ENCODE measurements around the gene PRKAG3.

Gene PRKAG3

DNA sequence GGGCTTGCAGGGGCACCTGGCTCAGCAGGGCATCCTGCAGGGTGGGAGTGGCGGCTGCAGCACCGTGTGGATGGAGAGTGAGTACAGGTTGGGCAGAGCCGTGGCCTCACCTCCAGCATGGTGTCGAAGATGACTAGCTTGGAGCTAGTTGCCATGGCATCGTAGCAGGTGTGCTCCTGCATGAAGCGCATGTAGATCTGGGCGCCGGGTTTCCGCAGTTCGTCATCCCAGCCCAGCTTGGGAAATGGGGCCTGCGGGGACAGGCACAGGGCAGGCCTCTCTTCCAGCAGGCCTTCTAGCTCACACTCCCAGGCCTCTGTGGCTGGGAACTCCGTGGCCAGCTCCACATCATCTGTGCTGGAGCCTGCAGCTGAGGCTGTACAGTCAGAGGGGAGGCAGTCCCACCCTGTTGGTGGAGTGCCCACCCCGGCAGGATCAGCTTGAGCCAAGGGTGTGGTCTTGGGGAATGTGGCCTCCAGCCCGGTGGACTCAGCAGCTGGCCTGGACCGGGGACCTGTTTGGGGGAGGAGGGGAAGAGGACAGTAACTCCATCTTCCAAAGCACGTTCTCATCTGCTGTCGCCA is 1.6 kb downstream of the PRKAG3 start:
- TF ChIP-seq, protein P1, sequence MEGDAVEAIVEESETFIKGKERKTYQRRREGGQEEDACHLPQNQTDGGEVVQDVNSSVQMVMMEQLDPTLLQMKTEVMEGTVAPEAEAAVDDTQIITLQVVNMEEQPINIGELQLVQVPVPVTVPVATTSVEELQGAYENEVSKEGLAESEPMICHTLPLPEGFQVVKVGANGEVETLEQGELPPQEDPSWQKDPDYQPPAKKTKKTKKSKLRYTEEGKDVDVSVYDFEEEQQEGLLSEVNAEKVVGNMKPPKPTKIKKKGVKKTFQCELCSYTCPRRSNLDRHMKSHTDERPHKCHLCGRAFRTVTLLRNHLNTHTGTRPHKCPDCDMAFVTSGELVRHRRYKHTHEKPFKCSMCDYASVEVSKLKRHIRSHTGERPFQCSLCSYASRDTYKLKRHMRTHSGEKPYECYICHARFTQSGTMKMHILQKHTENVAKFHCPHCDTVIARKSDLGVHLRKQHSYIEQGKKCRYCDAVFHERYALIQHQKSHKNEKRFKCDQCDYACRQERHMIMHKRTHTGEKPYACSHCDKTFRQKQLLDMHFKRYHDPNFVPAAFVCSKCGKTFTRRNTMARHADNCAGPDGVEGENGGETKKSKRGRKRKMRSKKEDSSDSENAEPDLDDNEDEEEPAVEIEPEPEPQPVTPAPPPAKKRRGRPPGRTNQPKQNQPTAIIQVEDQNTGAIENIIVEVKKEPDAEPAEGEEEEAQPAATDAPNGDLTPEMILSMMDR (IDR thresholded peaks at IDR 0.05; ENCODE audit: borderline replicate concordance, insufficient read depth, low read depth, low read length), result no peak
- H3K4me3 ChIP-seq (ENCODE audit: low read depth, low read length), result no peak overlapping the region

DNA sequence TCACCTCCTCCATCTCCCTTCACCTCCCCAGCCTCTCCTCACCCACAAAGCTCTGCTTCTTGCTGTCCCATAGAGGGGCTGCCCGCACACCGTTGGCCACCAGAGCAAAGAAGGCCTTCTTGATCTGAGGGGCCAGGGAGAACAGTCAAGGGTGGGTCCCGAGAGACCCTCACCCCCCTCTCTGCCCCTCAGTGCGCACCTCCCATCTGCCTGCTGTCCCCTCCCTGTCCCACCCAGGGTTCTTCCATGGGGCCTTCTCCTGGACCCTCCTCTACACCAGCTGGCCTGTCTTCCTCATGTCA is 3.2 kb downstream of the PRKAG3 start:
- H3K4me3 ChIP-seq (ENCODE audit: low read depth, low read length), result no peak overlapping the region
- TF ChIP-seq, protein P1 (IDR thresholded peaks at IDR 0.05; ENCODE audit: borderline replicate concordance, insufficient read depth, low read depth, low read length), result no peak

DNA sequence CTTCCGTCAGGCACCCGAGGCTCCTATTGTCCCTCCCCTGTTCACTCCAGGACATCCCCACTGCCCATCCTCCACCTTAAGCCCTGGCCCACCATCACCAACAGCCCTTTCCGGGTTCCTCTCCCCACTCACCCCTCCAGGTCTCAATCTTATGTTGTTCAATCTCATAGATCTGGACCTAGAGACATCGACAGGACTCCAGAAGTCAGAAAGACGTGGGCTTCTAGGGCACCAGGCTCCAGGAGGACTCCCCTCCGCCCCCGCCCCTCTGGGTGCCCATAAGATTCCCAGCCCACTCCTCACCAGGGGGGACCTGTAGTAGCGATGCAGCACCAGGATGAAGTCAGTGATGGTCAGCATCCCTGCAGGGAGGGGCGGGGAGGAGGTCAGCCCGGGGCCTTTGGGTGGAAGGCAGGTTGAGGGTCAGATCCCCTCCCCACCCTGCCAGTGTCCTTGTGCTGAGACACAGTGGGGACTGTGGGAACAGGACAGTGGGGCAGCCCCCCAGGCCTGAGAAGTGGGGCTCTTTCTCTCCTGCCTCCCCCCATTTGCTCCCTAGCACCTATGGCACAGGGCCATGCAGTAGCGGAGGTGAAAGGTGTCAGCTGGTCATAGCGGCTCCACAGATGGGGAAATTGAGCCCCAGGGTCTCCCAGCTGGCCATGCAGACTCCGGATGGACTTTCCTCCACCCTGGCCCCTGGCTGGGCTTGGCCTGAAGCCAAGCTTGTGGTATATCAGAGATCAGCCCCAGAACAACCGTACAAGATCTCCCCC is 3.7 kb downstream of the PRKAG3 start:
- H3K4me3 ChIP-seq (ENCODE audit: low read depth, low read length), result no peak overlapping the region
- TF ChIP-seq, protein P1 (IDR thresholded peaks at IDR 0.05; ENCODE audit: borderline replicate concordance, insufficient read depth, low read depth, low read length), result no peak

DNA sequence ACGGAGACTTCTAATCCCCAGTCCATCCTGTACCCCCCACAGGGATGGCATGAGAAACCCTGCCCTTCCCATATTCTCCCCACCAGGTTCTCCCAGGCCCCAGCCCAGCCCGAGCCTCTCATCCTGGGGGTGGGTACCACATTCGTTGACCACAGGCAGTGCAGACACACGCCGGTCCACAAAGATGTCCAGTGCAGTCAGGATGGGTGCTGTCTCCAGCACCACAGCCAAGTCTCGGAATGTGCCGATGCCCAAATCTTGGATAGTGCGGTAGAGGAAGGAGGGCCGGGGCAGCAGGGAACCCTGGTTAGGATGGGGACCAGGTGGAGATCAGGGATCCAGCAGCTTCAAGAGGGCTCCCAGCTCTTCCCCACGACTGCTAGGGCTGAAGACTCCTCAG is 4.8 kb downstream of the PRKAG3 start:
- H3K4me3 ChIP-seq (ENCODE audit: low read depth, low read length), result no peak overlapping the region
- TF ChIP-seq, protein P1 (IDR thresholded peaks at IDR 0.05; ENCODE audit: borderline replicate concordance, insufficient read depth, low read depth, low read length), result no peak

DNA sequence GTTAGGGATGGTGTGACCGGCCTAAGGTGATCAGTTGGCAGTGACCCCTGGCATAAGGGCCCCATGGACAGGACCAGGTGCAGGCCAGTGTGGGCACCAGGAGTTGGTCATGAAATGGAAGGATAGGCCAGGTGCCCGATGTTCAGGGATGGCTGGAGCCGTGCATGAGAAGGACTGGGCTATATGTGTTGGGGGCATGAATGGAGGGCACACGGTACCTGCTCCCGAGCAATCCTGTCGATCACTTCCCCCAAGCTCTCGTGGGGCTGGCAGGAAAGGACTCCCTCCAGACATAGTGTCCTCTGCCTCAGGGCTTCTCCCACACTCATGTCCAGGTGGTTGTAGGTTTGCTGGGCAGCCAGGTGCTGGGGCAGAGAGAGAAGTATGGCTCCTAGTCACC is 7.6 kb downstream of the PRKAG3 start:
- H3K4me3 ChIP-seq (ENCODE audit: low read depth, low read length), result no peak overlapping the region
- TF ChIP-seq, protein P1 (IDR thresholded peaks at IDR 0.05; ENCODE audit: borderline replicate concordance, insufficient read depth, low read depth, low read length), result no peak

DNA sequence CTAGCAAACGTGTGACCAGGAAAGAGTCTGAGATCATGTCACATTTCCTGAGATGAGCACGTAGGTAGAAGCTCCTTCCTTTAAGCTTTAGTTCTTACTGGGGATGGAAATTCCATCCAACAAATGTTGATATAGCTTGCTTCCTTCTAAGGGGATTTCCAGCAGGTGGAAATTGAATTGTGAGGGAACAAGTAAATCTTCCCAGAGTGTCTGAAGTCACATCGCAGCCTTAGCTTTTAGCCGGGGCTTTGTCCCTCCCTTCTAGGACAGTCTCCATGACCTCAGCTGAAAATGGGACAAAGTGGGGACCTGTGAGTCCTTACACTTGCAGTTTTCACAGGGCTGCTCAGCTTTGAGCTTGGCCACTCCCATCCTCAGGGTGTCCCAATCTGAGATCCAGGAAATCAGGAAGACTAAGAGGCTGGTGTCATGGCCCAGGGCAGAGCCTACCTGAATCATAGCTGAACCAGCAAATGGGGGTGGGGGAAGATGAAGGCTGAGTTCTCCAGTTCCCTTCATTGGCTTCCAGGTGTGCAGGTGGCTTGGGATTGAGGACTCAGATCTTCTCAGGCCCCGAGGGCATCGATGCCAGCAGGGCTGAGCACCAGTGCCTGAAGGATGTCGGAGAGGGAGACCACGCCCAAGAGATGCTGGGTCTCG is 8.3 kb downstream of the PRKAG3 start:
- H3K4me3 ChIP-seq (ENCODE audit: low read depth, low read length), result no peak overlapping the region
- TF ChIP-seq, protein P1 (IDR thresholded peaks at IDR 0.05; ENCODE audit: borderline replicate concordance, insufficient read depth, low read depth, low read length), result no peak

DNA sequence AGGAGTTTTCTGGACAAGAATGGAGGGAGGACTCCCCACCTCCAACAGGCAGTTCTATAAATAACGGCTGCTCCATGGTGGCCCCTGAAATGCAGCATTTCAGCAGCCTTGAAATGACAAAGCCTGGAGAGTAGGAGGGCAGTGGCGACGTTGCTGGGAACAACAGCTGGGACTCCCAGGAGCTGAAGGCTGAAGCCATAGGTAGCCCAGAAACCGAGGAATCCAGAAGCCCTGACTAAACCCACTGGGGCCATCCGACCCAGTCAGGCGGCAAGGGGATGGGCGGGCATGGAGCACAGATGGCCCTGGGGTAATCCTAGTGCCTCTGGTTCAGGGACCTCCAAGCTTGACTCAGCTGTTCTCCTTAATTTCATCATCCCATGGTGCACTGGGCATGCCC is 9.0 kb downstream of the PRKAG3 start:
- TF ChIP-seq, protein P1 (IDR thresholded peaks at IDR 0.05; ENCODE audit: borderline replicate concordance, insufficient read depth, low read depth, low read length), result no peak
- H3K4me3 ChIP-seq (ENCODE audit: low read depth, low read length), result no peak overlapping the region
